Measurements from ENCODE around the gene CNTN2. TPM values are rescaled to one million over a fixed set of nuclear protein-coding genes. Genes with fewer than 3 reads are reported as not detected.
A peak's percentile ranks its signal among the peaks of the same experiment; 100 is the strongest.

CNTN2 gene
- total and polyA plus RNA-seq, 2 of the 8 experiments (the other 6 are each of a cell fraction or from before 2014, with no cell fraction given), result 1.2 to 3.9 TPM

GRCh38 chr1:205015241-205015640 is 27.8 kb upstream of the CNTN2 start:
- H2AK5ac ChIP-seq (ENCODE audit: low read depth, low read length), result no peak overlapping the region
- H3K27ac ChIP-seq (ENCODE audit: low read depth, low read length), result no peak overlapping the region
- H3K4me3 ChIP-seq (ENCODE audit: extremely low read depth in 1 of 4, insufficient read depth in 2 of 4, low read depth in 3 of 4, low read length in 4 of 4), result no peak overlapping the region
- ChIA-PET CTCF (ENCODE audit: partially characterized antibody) (interaction anchor here (0.5 to 33.2 kb wide), 10 partner anchors 13 to 617 kb away, joined by 3 to 531 read pairs (median 4); no protein-coding TSS in a partner anchor), POLR2A (ENCODE audit: partially characterized antibody) (no interaction called here)
- H3K9me3 ChIP-seq (ENCODE audit: insufficient read depth in 2 of 2, low read depth in 1 of 2, low read length in 1 of 2), result no peaks in the 10 kb centered on the region
- H3K18ac ChIP-seq (ENCODE audit: extremely low read depth, low read length), result no peak overlapping the region
- peaks cover 0 to 21% (median 7%) of the 10 kb centered on the region in 4 experiments; a peak in 5 of 7 replicates for H3K4me1 ChIP-seq (replicated peaks in 1 of 4; ENCODE audit: control insufficient read depth in 3 of 4, insufficient read depth in 4 of 4, low read length in 3 of 4)
- no peak for DNase-seq (ENCODE audit: low read depth in 1 of 2, low spot score in 2 of 2)
- 0 out of 2 replicates have a peak overlapping the region, but pooled peaks have one; percentile 70 for H2BK12ac ChIP-seq (ENCODE audit: low read depth, low read length)
- H2AFZ ChIP-seq (ENCODE audit: low read length), result no peak overlapping the region
- H3K23me2 ChIP-seq (ENCODE audit: low read depth, low read length), result no peaks in the 10 kb centered on the region
- H3K4ac ChIP-seq (replicated peaks; ENCODE audit: insufficient read length, low read depth, low read length), result no peak overlapping the region
- 0 out of 2 replicates have a peak, but pooled peaks cover 2% of the 10 kb centered on the region for H3K79me1 ChIP-seq (ENCODE audit: low read depth, low read length)
- no peak overlapping the region for H3K23ac ChIP-seq (ENCODE audit: insufficient read length)
- no peak overlapping the region for H2BK5ac ChIP-seq (ENCODE audit: low read depth, low read length)
- no peak for FAIRE-seq
- H2BK15ac ChIP-seq (ENCODE audit: low read length), result 0 out of 2 replicates have a peak overlapping the region, but pooled peaks have one; percentile 22
- H2BK120ac ChIP-seq (replicated peaks; ENCODE audit: low read depth, low read length), result no peak overlapping the region
- H3K56ac ChIP-seq (replicated peaks; ENCODE audit: insufficient read length, low read depth, low read length), result no peak overlapping the region
- H2BK20ac ChIP-seq (ENCODE audit: low read length), result peak overlapping the region; percentile 7; the same call in 1 of the 2 replicates
- H3K4me2 ChIP-seq (ENCODE audit: insufficient read depth in 1 of 2, low read depth in 2 of 2, low read length in 2 of 2), result no peak overlapping the region
- H3K79me2 ChIP-seq (ENCODE audit: control insufficient read depth in 1 of 2, insufficient read depth in 2 of 2, low read length in 2 of 2), result no peaks in the 10 kb centered on the region
- H4K20me1 ChIP-seq (replicated peaks in 1 of 2; ENCODE audit: control insufficient read depth in 1 of 2, insufficient read depth in 2 of 2, low read length in 2 of 2), result no peaks in the 10 kb centered on the region
- 81% methylated on average over 9 of the region's 9 CpGs; no CpG with 5 or more reads in 1 of the 2 experiments for WGBS, 2 experiments (ENCODE audit: extremely low coverage in 1 of 2, insufficient coverage in 1 of 2, insufficient read length in 1 of 2, insufficient replicate concordance in 2 of 2, low coverage in 1 of 2, low lambda C conversion rate in 2 of 2, missing lambda C conversion rate in 1 of 2)
- H3K9ac ChIP-seq (replicated peaks in 1 of 4; ENCODE audit: extremely low read depth in 1 of 4, low read depth in 3 of 4, low read length in 3 of 4), result no peak overlapping the region
- TF ChIP-seq POLR2A (IDR thresholded peaks at IDR 0.05; ENCODE audit: control extremely low read depth in 1 of 2, low read depth in 2 of 2, low read length in 2 of 2) (no peak), RBBP5 (IDR thresholded peaks at IDR 0.05; ENCODE audit: borderline replicate concordance, low read depth, low read length) (no peak), SP2 (IDR thresholded peaks at IDR 0.05; ENCODE audit: low read length) (no peak), KDM1A (IDR thresholded peaks at IDR 0.05; ENCODE audit: borderline replicate concordance, low read length) (no peak), CBX8 (IDR thresholded peaks at IDR 0.05; ENCODE audit: borderline replicate concordance, low read depth, low read length) (no peak), KDM5A (IDR thresholded peaks at IDR 0.05; ENCODE audit: low read length) (no peak), EZH2 (IDR thresholded peaks at IDR 0.05; ENCODE audit: low read depth, low read length, severe bottlenecking) (no peak), BACH1 (IDR thresholded peaks at IDR 0.05; ENCODE audit: low read length) (no peak), ATF2 (IDR thresholded peaks at IDR 0.05; ENCODE audit: low read length) (no peak), GABPA (IDR thresholded peaks at IDR 0.05; ENCODE audit: borderline replicate concordance, insufficient read depth, low read length) (no peak), TEAD4 (IDR thresholded peaks at IDR 0.05; ENCODE audit: low read depth, low read length) (no peak), CHD1 (IDR thresholded peaks at IDR 0.05; ENCODE audit: low read depth, low read length) (no peak)
- H3K14ac ChIP-seq (ENCODE audit: insufficient read length), result no peak overlapping the region
- H3K36me3 ChIP-seq (ENCODE audit: control insufficient read depth in 2 of 4, insufficient read depth in 4 of 4, low read length in 3 of 4), result no peaks in the 10 kb centered on the region
- peak overlapping the region; percentile 27 for H4K91ac ChIP-seq (replicated peaks; ENCODE audit: insufficient read length, low read length)
- H4K8ac ChIP-seq (ENCODE audit: extremely low read depth, insufficient read depth, low read length), result no peak overlapping the region; the same call in 1 of the 2 replicates
- H3K27me3 ChIP-seq (replicated peaks in 1 of 4; ENCODE audit: control insufficient read depth in 3 of 4, extremely low read depth in 1 of 4, insufficient read depth in 3 of 4, low read length in 3 of 4), result no peaks in the 10 kb centered on the region; a peak in 1 of 7 replicates
- no peak overlapping the region for H4K5ac ChIP-seq (ENCODE audit: insufficient read length, low read depth, low read length)

All from H1 (cell line).